MCF 10A (cell line): ENCODE measurements around the gene KAT2B. TPM values are rescaled to one million over a fixed set of nuclear protein-coding genes. Genes with fewer than 3 reads are reported as not detected.

Experiments used
- BruUV-seq: library from RNA; stranded (reverse); fragments of 400-500 nt; replicated peaks from 2 replicates; lab custom pipeline; 2021; lab: Mats Ljungman, UMichigan
- CTCF ChIA-PET: fragments of 300-600 bp; sonication (Branson Sonifier 250); formaldehyde crosslinking; extraction: SDS; loops from one replicate; lab custom pipeline; 2021; ENCODE audit warnings: antibody characterized with exemption, inconsistent platforms; lab: Yijun Ruan, JAX
- POLR2A ChIA-PET: fragments of 300-600, 350-650 bp; sonication (Branson Sonifier 250); formaldehyde crosslinking; extraction: SDS; loops from one replicate; lab custom pipeline; 2020; ENCODE audit warnings: antibody characterized with exemption, inconsistent platforms; lab: Yijun Ruan, JAX
- DNase-seq: peaks from one replicate; pipeline ENCODE4 v3.0.0-alpha.2; 2018; ENCODE audit not compliant: unreplicated experiment
- H3K27ac Mint-ChIP-seq: one replicate; pipeline ENCODE4 v1.8.0; 2022; ENCODE audit warnings: mild to moderate bottlenecking, low read depth, mixed read lengths; ENCODE audit not compliant: unreplicated experiment
- H3K27me3 Mint-ChIP-seq: one replicate; pipeline ENCODE4 v1.8.0; 2022; ENCODE audit warnings: mixed read lengths; ENCODE audit not compliant: insufficient read depth, unreplicated experiment
- H3K36me3 Mint-ChIP-seq: one replicate; pipeline ENCODE4 v1.8.0; 2022; ENCODE audit warnings: mild to moderate bottlenecking, moderate library complexity, mixed read lengths; ENCODE audit not compliant: insufficient read depth, unreplicated experiment
- H3K4me1 Mint-ChIP-seq: one replicate; pipeline ENCODE4 v1.8.0; 2022; ENCODE audit warnings: mixed read lengths; ENCODE audit not compliant: insufficient read depth, unreplicated experiment
- H3K4me3 Mint-ChIP-seq: one replicate; pipeline ENCODE4 v1.8.0; 2022; ENCODE audit warnings: mild to moderate bottlenecking, moderate library complexity, mixed read lengths; ENCODE audit not compliant: unreplicated experiment
- H3K9me3 Mint-ChIP-seq: one replicate; pipeline ENCODE4 v1.8.0; 2022; ENCODE audit warnings: mixed read lengths; ENCODE audit not compliant: unreplicated experiment
- CTCF ChIP-seq: fragments of 200-600 bp; IDR thresholded peaks from one replicate; pipeline ENCODE4 v1.8.0; 2022; ENCODE audit warnings: antibody characterized with exemption, mild to moderate bottlenecking; ENCODE audit not compliant: unreplicated experiment
- intact Hi-C: fragments of 100-400 bp; cut with micrococcal nuclease; formaldehyde crosslinking; loops from 2 replicates; pipeline ENCODE4 v1.14.1; 2022
- total RNA-seq: library from RNA; stranded (reverse); gene quantifications from 2 replicates; pipeline ENCODE4 v1.2.3, GENCODE V29; 2022

Gene KAT2B
- total RNA-seq, 1 experiment from 2014 or later: 9.4 TPM

- H3K27me3 Mint-ChIP-seq: no peaks in the 10 kb centered on the region
- intact Hi-C loops: no loop called here
- no peak for DNase-seq
- CTCF ChIA-PET: no interaction called here
- no TSS peak for BruUV-seq
- POLR2A ChIA-PET: interaction anchor here (0.6 kb wide), 1 partner anchor 15 kb away, joined by 3 read pairs; no protein-coding TSS in a partner anchor
- H3K27ac Mint-ChIP-seq: peak overlapping the region; percentile 16
- TF ChIP-seq CTCF: no peak
- no peaks in the 10 kb centered on the region for H3K36me3 Mint-ChIP-seq
- peaks cover 14% of the 10 kb centered on the region for H3K4me1 Mint-ChIP-seq
- no peak overlapping the region for H3K4me3 Mint-ChIP-seq
- no peaks in the 10 kb centered on the region for H3K9me3 Mint-ChIP-seq
Observed at GRCh38 chr3:20071175-20071574, 30.9 kb downstream of the KAT2B start.

- intact Hi-C loops: no loop called here
- Mint-ChIP-seq H3K4me3 (no peak overlapping the region), H3K36me3 (no peaks in the 10 kb centered on the region), H3K27me3 (no peaks in the 10 kb centered on the region), H3K27ac (no peak overlapping the region), H3K9me3 (no peaks in the 10 kb centered on the region), H3K4me1 (peaks cover 6% of the 10 kb centered on the region)
- ChIA-PET CTCF (interaction anchor here (1.2 kb wide), 1 partner anchor 8 kb away, joined by 4 read pairs; no protein-coding TSS in a partner anchor), POLR2A (interaction anchor here (1.1 to 3.3 kb wide), 3 partner anchors 8 to 31 kb away, joined by 3 to 11 read pairs (median 4); partner anchors contain the start of gene KAT2B)
- DNase-seq: no peak
- no peak for TF ChIP-seq CTCF
- BruUV-seq: no TSS peak
Observed at GRCh38 chr3:20072422-20072821, 32.2 kb downstream of the KAT2B start.

- peaks cover 6% of the 10 kb centered on the region for H3K4me1 Mint-ChIP-seq
- BruUV-seq: no TSS peak
- no peak overlapping the region for H3K27ac Mint-ChIP-seq
- no peaks in the 10 kb centered on the region for H3K27me3 Mint-ChIP-seq
- no peaks in the 10 kb centered on the region for H3K9me3 Mint-ChIP-seq
- ChIA-PET POLR2A (interaction anchor here (0.8 to 3.3 kb wide), 5 partner anchors 8 to 32 kb away, joined by 3 to 11 read pairs (median 4); partner anchors contain the start of gene KAT2B), CTCF (interaction anchor here (1.2 kb wide), 1 partner anchor 8 kb away, joined by 4 read pairs; no protein-coding TSS in a partner anchor)
- no peaks in the 10 kb centered on the region for H3K36me3 Mint-ChIP-seq
- intact Hi-C loops: no loop called here
- H3K4me3 Mint-ChIP-seq: no peak overlapping the region
- no peak for DNase-seq
- TF ChIP-seq CTCF: no peak
Observed at GRCh38 chr3:20073068-20073467, 32.8 kb downstream of the KAT2B start.

GRCh38 chr3:20073683-20074082 lies 33.4 kb downstream of the KAT2B start:
- Mint-ChIP-seq H3K9me3 (no peaks in the 10 kb centered on the region), H3K4me3 (no peak overlapping the region), H3K27ac (no peak overlapping the region), H3K4me1 (no peaks in the 10 kb centered on the region), H3K27me3 (no peaks in the 10 kb centered on the region), H3K36me3 (no peaks in the 10 kb centered on the region)
- CTCF ChIA-PET: no interaction called here
- POLR2A ChIA-PET: interaction anchor here (0.8 to 3.3 kb wide), 6 partner anchors 10 to 125 kb away, joined by 3 to 11 read pairs (median 4); partner anchors contain the start of gene KAT2B
- DNase-seq: peak; percentile 39
- no peak for TF ChIP-seq CTCF
- intact Hi-C loops: no loop called here
- no TSS peak for BruUV-seq
